CD4-positive, CD25-positive, alpha-beta regulatory T cell (primary cell): ENCODE results near the gene CD151. TPM values are rescaled to one million over a fixed set of nuclear protein-coding genes. Genes with fewer than 3 reads are reported as not detected.

Source experiments
- ATAC-seq, 2 donors: fragments of 150-1000 bp; cut with Tn5 transposase; one replicate each; pipeline ENCODE4 v1.10.0; 2021; ENCODE audit warnings: low read depth in 2 of 2, moderate number of reproducible peaks in 2 of 2, moderate library complexity in 1 of 2
- DNase-seq, 3 donors: peaks; one replicate each; pipeline versions ENCODE4 v3.0.0 to v3.0.0-alpha.2; 2012 to 2022; ENCODE audit warnings: mixed read lengths in 1 of 3
- H3K27ac ChIP-seq: one replicate; pipeline ENCODE4 v1.7.0; 2013; ENCODE audit warnings: mild to moderate bottlenecking, low read length; ENCODE audit not compliant: insufficient read depth, poor library complexity, severe bottlenecking
- H3K27me3 ChIP-seq: one replicate; pipeline ENCODE4 v1.7.0; 2013; ENCODE audit warnings: low read length; ENCODE audit not compliant: control insufficient read depth, insufficient read depth
- H3K36me3 ChIP-seq: one replicate; pipeline ENCODE4 v1.7.0; 2013; ENCODE audit warnings: mild to moderate bottlenecking, low read length, moderate library complexity; ENCODE audit not compliant: control insufficient read depth, insufficient read depth
- H3K4me1 ChIP-seq: 2 replicates; pipeline ENCODE4 v1.7.0; 2013; ENCODE audit warnings: mild to moderate bottlenecking, low read length; ENCODE audit not compliant: insufficient read depth, control insufficient read depth, poor library complexity, severe bottlenecking
- H3K4me3 ChIP-seq: one replicate; pipeline ENCODE4 v1.7.0; 2013; ENCODE audit warnings: low read depth, mild to moderate bottlenecking, low read length, moderate library complexity
- H3K9me3 ChIP-seq, 2 experiments: 1 replicate in 1 of 2; 2 replicates in 1 of 2; pipeline ENCODE4 v1.7.0; 2013; ENCODE audit warnings: low read length in 2 of 2, mild to moderate bottlenecking in 1 of 2, moderate library complexity in 1 of 2; ENCODE audit not compliant: control insufficient read depth in 2 of 2
- H3K27ac Mint-ChIP-seq, 3 donors: one replicate each; pipeline ENCODE4 v1.8.0; 2020 to 2022; ENCODE audit warnings: mild to moderate bottlenecking in 3 of 3, mixed read lengths in 3 of 3, moderate library complexity in 2 of 3
- H3K27me3 Mint-ChIP-seq: one replicate; pipeline ENCODE4 v1.8.0; 2022; ENCODE audit warnings: mild to moderate bottlenecking, mixed read lengths
- H3K36me3 Mint-ChIP-seq: one replicate; pipeline ENCODE4 v1.8.0; 2020; ENCODE audit warnings: mixed read lengths
- H3K4me1 Mint-ChIP-seq, 4 donors: one replicate each; pipeline ENCODE4 v1.8.0; 2020 to 2022; ENCODE audit warnings: mixed read lengths in 4 of 4, mild to moderate bottlenecking in 1 of 4
- H3K4me3 Mint-ChIP-seq, 4 donors: one replicate each; pipeline ENCODE4 v1.8.0; 2020 to 2022; ENCODE audit warnings: mild to moderate bottlenecking in 4 of 4, mixed read lengths in 4 of 4, moderate library complexity in 3 of 4
- H3K9me3 Mint-ChIP-seq, 7 donors: one replicate each; pipeline ENCODE4 v1.8.0; 2020 to 2022; ENCODE audit warnings: mixed read lengths in 7 of 7, mild to moderate bottlenecking in 3 of 7, moderate library complexity in 2 of 7
- polyA plus RNA-seq, 4 donors: library from polyadenylated mRNA; unstranded; fragments of 300-500 nt; fragmentation: Illumina TruSeq; gene quantifications; one replicate each; pipeline ENCODE4 v1.2.3, GENCODE V29; 2021
- total RNA-seq: library from RNA; stranded (reverse); gene quantifications from one replicate; pipeline ENCODE4 v1.2.3, GENCODE V29; 2022

CD151 gene
- total and polyA plus RNA-seq, 5 donors from 2014 or later = 5.5 to 20.7 (median 11.9) TPM

DNA sequence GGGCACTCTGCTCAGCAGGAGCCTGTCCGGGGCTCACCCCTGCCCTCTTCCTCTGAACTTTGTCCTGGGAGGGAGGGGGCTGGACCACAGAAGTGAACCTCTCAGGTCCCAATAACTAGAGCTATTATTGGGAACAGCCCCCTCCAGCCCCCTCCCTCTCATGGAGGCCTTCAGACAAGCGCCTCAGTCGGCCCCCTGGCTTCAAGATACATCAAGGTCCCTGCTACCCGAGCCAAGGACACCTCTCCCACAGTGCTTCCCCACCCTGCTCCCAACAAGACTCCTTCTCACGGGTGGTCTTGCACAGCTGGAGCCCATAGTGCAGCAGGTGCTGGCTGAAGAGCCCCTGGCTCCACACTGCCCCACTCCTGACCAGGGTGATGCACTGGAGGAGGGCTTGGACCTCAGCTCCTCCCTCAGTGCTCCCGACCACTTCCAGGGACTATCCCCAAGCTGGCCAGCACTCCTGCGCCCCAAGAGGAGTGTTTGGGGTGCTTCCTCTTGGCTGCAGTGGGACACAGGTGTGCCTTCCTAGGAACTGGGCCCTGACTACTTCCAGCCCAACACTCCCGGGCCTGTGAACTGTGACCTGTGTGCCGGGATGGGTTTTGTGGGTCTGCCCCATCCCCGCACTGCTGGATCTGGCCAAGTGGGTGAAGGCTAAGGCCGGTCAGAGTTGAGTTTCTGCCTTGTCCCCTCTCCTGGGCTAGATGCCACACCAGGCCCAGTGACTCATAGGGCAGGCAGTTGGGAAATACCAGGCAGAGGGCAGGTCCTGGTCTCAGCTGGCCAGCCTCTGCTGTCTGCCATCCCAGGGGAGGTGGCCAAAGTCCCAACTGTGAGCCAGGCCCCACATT, 11.9 kb upstream of the CD151 start:
- Mint-ChIP-seq H3K27ac (peak overlapping the region in 2 of 3 donors; percentile 59 to 75), H3K27me3 (no peaks in the 10 kb centered on the region), H3K4me3 (peak overlapping the region; percentile 90 to 95 (median 92)), H3K4me1 (peaks cover 0 to 27% (median 8%) of the 10 kb centered on the region in 4 donors), H3K36me3 (peaks cover 10% of the 10 kb centered on the region), H3K9me3 (no peaks in the 10 kb centered on the region)
- Histone ChIP-seq H3K27me3 (no peaks in the 10 kb centered on the region), H3K9me3 (no peaks in the 10 kb centered on the region), H3K4me3 (peak overlapping the region; percentile 55), H3K4me1 (peaks cover 21% of the 10 kb centered on the region), H3K36me3 (peaks cover 10% of the 10 kb centered on the region), H3K27ac (peak overlapping the region; percentile 96)
- DNase-seq = no peak
- no peak for ATAC-seq

DNA sequence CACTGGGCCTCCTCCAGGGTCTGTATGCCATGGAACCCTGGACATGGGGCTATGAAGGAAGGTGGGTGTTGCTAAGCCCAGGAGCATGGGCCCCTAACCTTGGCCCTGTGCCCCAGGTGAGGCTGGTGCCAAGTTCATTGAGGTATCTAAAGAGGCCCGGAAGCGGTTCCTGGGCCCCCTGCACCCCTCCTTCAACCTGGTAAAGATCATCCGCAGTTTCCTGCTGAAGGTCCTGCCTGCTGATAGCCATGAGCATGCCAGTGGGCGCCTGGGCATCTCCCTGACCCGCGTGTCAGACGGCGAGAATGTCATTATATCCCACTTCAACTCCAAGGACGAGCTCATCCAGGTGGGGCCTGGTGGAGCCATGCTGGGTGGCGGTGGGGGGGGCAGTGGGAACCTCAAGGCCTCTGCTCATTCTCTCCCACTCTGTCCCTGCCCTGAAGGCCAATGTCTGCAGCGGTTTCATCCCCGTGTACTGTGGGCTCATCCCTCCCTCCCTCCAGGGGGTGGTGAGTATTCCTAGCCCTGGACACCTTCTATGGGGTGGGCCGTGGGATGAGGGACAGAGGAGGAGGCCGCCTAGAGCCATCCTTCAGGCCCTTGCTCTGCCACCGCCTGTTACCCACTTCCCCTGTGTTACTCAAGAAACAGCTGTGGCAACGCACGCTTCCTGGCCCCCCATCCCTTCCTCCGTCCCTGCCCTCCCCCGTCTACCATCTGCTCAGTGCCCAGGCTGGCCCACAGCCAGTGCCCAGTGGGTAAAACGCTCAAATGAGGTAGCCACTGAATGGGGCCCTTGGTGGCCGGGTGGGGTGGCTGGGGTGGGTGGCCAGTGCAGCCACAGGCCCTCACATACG, 11.0 kb upstream of the CD151 start:
- Histone ChIP-seq H3K36me3 (peaks cover 10% of the 10 kb centered on the region), H3K9me3 (no peaks in the 10 kb centered on the region), H3K4me1 (peaks cover 30% of the 10 kb centered on the region), H3K27me3 (no peaks in the 10 kb centered on the region), H3K4me3 (no peak overlapping the region), H3K27ac (no peak overlapping the region)
- H3K27ac Mint-ChIP-seq = no peak overlapping the region
- peaks cover 10% of the 10 kb centered on the region for H3K36me3 Mint-ChIP-seq
- peaks cover 0 to 32% (median 10%) of the 10 kb centered on the region in 4 donors for H3K4me1 Mint-ChIP-seq
- DNase-seq (no peak), ATAC-seq (no peak)
- H3K9me3 Mint-ChIP-seq = no peaks in the 10 kb centered on the region
- peak overlapping the region; percentile 90 to 95 (median 92) for H3K4me3 Mint-ChIP-seq
- peaks cover 6% of the 10 kb centered on the region for H3K27me3 Mint-ChIP-seq

DNA sequence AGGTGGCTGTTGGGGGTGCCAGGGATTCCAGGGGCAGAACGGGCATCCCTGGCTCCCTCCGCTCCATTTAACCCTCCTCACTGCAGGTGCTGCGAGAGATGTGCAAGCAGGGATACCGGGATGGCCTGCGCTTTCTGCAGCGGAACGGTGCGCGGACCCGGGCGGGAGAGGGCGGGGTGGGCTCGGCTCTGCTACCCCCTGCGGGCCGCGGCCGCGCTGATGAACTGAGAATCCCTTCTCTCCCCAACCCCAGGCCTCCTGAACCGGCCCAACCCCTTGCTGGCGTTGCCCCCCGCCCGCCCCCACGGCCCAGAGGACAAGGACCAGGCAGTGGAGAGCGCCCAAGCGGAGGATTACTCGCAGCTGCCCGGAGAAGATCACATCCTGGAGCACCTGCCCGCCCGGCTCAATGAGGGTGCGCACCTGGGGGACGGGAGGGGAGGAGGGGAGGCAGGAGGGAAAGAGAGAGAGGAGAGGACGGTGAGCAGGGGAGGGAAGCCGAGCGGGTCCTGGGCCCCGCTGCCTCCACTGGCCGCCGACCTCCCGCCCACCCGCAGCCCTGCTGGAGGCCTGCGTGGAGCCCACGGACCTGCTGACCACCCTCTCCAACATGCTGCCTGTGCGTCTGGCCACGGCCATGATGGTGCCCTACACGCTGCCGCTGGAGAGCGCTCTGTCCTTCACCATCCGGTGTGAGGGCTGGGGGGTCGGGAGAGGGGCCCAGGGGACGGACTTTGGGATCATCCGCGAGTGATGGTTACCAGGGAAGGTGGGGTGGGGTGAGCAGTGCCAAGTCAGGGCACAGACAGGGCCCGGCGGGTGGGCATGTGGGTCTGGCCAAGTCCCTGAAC, 9.1 kb upstream of the CD151 start:
- Histone ChIP-seq H3K4me3 (no peak overlapping the region), H3K27ac (no peak overlapping the region), H3K27me3 (no peaks in the 10 kb centered on the region), H3K9me3 (no peaks in the 10 kb centered on the region), H3K4me1 (peaks cover 40% of the 10 kb centered on the region), H3K36me3 (peaks cover 10% of the 10 kb centered on the region)
- Mint-ChIP-seq H3K4me3 (peak overlapping the region in 2 of 4 donors; percentile 38 to 41), H3K36me3 (peaks cover 10% of the 10 kb centered on the region), H3K27me3 (peaks cover 19% of the 10 kb centered on the region), H3K27ac (no peak overlapping the region), H3K9me3 (no peaks in the 10 kb centered on the region), H3K4me1 (peaks cover 0 to 40% (median 16%) of the 10 kb centered on the region in 4 donors)
- DNase-seq (no peak), ATAC-seq (no peak)

DNA sequence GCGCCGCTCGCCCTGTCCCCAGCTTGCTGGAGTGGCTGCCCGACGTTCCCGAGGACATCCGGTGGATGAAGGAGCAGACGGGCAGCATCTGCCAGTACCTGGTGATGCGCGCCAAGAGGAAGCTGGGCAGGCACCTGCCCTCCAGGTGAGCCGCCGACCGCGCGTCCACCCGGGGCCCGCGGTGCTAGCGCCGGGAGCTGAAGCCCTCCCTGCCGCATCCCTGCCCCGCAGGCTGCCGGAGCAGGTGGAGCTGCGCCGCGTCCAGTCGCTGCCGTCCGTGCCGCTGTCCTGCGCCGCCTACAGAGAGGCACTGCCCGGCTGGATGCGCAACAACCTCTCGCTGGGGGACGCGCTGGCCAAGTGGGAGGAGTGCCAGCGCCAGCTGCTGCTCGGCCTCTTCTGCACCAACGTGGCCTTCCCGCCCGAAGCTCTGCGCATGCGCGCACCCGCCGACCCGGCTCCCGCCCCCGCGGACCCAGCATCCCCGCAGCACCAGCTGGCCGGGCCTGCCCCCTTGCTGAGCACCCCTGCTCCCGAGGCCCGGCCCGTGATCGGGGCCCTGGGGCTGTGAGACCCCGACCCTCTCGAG, 8.4 kb upstream of the CD151 start:
- Mint-ChIP-seq H3K4me1 (peaks cover 0 to 46% (median 16%) of the 10 kb centered on the region in 4 donors), H3K27ac (no peak overlapping the region), H3K4me3 (peak overlapping the region in 1 of 4 donors; percentile 54), H3K9me3 (no peaks in the 10 kb centered on the region), H3K27me3 (peaks cover 27% of the 10 kb centered on the region), H3K36me3 (peaks cover 10% of the 10 kb centered on the region)
- Histone ChIP-seq H3K9me3 (no peaks in the 10 kb centered on the region), H3K36me3 (peaks cover 10% of the 10 kb centered on the region), H3K27ac (no peak overlapping the region), H3K27me3 (no peaks in the 10 kb centered on the region), H3K4me1 (peaks cover 42% of the 10 kb centered on the region), H3K4me3 (no peak overlapping the region)
- ATAC-seq (no peak), DNase-seq (no peak)

DNA sequence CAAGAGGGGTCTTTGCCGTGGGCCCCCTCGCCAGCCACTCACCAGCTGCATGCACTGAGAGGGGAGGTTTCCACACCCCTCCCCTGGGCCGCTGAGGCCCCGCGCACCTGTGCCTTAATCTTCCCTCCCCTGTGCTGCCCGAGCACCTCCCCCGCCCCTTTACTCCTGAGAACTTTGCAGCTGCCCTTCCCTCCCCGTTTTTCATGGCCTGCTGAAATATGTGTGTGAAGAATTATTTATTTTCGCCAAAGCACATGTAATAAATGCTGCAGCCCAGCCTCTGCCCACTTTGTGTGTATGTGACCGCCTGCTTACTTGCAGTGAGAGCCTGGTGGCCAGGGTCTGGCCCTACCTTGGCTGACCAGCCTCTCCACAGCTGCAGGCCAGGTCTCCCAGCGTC, 7.8 kb upstream of the CD151 start:
- Mint-ChIP-seq H3K4me1 (peaks cover 0 to 51% (median 16%) of the 10 kb centered on the region in 4 donors), H3K4me3 (peak overlapping the region in 2 of 4 donors; percentile 54 to 74), H3K9me3 (no peaks in the 10 kb centered on the region), H3K27me3 (peaks cover 30% of the 10 kb centered on the region), H3K36me3 (peaks cover 10% of the 10 kb centered on the region), H3K27ac (peak overlapping the region in 1 of 3 donors; percentile 56)
- no peaks in the 10 kb centered on the region for H3K9me3 ChIP-seq
- no peak for ATAC-seq
- H3K36me3 ChIP-seq = peaks cover 10% of the 10 kb centered on the region
- no peak overlapping the region for H3K4me3 ChIP-seq
- no peak overlapping the region for H3K27ac ChIP-seq
- no peaks in the 10 kb centered on the region for H3K27me3 ChIP-seq
- DNase-seq = no peak
- H3K4me1 ChIP-seq = peaks cover 47% of the 10 kb centered on the region

DNA sequence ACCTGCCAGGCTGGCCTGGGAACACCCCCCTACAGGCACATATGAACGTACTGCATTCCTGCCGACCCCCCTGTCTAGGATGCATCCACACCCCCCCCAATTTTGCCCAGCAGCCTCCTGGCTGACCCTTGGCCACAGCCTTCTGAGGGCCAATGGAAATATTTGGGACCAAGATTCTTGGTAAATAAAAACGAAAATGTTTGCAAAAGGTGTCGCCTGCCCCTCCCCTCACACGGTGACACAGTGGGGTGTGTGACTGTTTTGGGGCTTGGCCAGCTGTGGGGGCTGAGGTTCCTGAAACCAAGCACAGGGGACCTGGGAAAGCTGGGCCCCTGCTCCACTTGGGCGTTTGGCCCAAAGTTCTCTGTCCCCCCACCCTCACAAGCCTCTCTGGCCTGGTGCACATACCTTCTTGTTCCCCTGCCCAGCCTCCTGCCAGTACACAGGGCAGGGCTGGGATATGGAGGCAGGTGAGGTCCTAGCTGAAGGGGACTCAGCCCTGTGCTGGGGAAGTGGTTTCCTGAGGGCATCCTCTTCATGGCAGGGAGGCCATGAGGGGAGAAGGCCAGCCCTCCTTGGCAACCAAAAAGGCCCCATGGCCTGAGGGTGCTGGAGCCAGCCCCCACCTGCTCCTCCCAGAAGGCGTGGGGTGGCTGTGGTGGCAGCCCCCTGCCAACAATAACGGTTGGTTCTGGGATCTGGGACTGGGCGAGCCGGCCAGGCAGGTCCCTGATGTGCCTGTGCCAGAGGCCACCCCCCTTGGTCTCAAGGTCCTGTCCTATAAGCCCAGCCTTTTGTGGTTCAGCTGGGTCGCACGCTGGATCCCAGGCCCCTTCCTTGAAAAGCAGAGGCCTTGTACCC, 7.2 kb upstream of the CD151 start:
- H3K36me3 ChIP-seq = peaks cover 10% of the 10 kb centered on the region
- H3K36me3 Mint-ChIP-seq = peaks cover 10% of the 10 kb centered on the region
- H3K9me3 Mint-ChIP-seq = no peaks in the 10 kb centered on the region
- no peaks in the 10 kb centered on the region for H3K27me3 ChIP-seq
- H3K4me1 Mint-ChIP-seq = peaks cover 0 to 54% (median 16%) of the 10 kb centered on the region in 4 donors
- H3K4me3 ChIP-seq = no peak overlapping the region
- H3K4me1 ChIP-seq = peaks cover 50% of the 10 kb centered on the region
- DNase-seq (no peak), ATAC-seq (no peak)
- H3K27ac ChIP-seq = no peak overlapping the region
- peaks cover 30% of the 10 kb centered on the region for H3K27me3 Mint-ChIP-seq
- H3K9me3 ChIP-seq = no peaks in the 10 kb centered on the region
- H3K27ac Mint-ChIP-seq = no peak overlapping the region
- H3K4me3 Mint-ChIP-seq = peak overlapping the region in 1 of 4 donors; percentile 85
